Chondrocyte (in vitro differentiated cells): Measurements from ENCODE around the gene MLANA. TPM values are rescaled to one million over a fixed set of nuclear protein-coding genes. Genes with fewer than 3 reads are reported as not detected.

Source experiments
- DNase-seq: peaks from one replicate; pipeline ENCODE4 v3.0.0; 2021; ENCODE audit warnings: mixed read lengths, low spot score
- H3K27ac Mint-ChIP-seq: one replicate; pipeline ENCODE4 v1.8.0; 2021; ENCODE audit warnings: mild to moderate bottlenecking, moderate library complexity, mixed read lengths; ENCODE audit not compliant: unreplicated experiment
- H3K27me3 Mint-ChIP-seq: 2 replicates; pipeline ENCODE4 v1.8.0; 2021; ENCODE audit warnings: low read depth, mixed read lengths
- H3K36me3 Mint-ChIP-seq: 2 replicates; pipeline ENCODE4 v1.8.0; 2021; ENCODE audit warnings: low read depth, mixed read lengths
- H3K4me1 Mint-ChIP-seq: 2 replicates; pipeline ENCODE4 v1.8.0; 2021; ENCODE audit warnings: low read depth, mild to moderate bottlenecking, mixed read lengths
- H3K4me3 Mint-ChIP-seq: one replicate; pipeline ENCODE4 v1.8.0; 2021; ENCODE audit warnings: mild to moderate bottlenecking, moderate library complexity, mixed read lengths; ENCODE audit not compliant: unreplicated experiment
- H3K9me3 Mint-ChIP-seq: 2 replicates; pipeline ENCODE4 v1.8.0; 2021; ENCODE audit warnings: low read depth, mixed read lengths
- total RNA-seq: library from RNA; stranded (reverse); gene quantifications from 3 replicates; pipeline ENCODE4 v1.2.1, GENCODE V29; 2021
- TF ChIP-seq, protein P1 (sequence below): fragments of 200-600 bp; sonication (generic); IDR thresholded peaks from 2 replicates; pipeline ENCODE4 v1.5.0; 2021; ENCODE audit warnings: antibody characterized with exemption, mild to moderate bottlenecking, moderate library complexity

The MLANA gene
- total RNA-seq, 1 donor from 2014 or later = not detected

GRCh38 chr9:5939530-5939929 lies 48.8 kb downstream of the MLANA start:
- Mint-ChIP-seq H3K27me3 (no peaks in the 10 kb centered on the region), H3K4me1 (peaks cover 2% of the 10 kb centered on the region), H3K9me3 (no peaks in the 10 kb centered on the region), H3K36me3 (peaks cover 3% of the 10 kb centered on the region), H3K27ac (no peak overlapping the region), H3K4me3 (no peak overlapping the region)
- TF ChIP-seq, protein P1, sequence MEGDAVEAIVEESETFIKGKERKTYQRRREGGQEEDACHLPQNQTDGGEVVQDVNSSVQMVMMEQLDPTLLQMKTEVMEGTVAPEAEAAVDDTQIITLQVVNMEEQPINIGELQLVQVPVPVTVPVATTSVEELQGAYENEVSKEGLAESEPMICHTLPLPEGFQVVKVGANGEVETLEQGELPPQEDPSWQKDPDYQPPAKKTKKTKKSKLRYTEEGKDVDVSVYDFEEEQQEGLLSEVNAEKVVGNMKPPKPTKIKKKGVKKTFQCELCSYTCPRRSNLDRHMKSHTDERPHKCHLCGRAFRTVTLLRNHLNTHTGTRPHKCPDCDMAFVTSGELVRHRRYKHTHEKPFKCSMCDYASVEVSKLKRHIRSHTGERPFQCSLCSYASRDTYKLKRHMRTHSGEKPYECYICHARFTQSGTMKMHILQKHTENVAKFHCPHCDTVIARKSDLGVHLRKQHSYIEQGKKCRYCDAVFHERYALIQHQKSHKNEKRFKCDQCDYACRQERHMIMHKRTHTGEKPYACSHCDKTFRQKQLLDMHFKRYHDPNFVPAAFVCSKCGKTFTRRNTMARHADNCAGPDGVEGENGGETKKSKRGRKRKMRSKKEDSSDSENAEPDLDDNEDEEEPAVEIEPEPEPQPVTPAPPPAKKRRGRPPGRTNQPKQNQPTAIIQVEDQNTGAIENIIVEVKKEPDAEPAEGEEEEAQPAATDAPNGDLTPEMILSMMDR = no peak
- DNase-seq = no peak

- Mint-ChIP-seq H3K27me3 (no peaks in the 10 kb centered on the region), H3K27ac (no peak overlapping the region), H3K36me3 (peaks cover 3% of the 10 kb centered on the region), H3K4me3 (no peak overlapping the region), H3K4me1 (no peaks in the 10 kb centered on the region), H3K9me3 (no peaks in the 10 kb centered on the region)
- DNase-seq = no peak
- TF ChIP-seq, protein P1 = no peak
These were observed 50.5 kb downstream of the MLANA start for GRCh38 chr9:5941214-5941613.

DNA sequence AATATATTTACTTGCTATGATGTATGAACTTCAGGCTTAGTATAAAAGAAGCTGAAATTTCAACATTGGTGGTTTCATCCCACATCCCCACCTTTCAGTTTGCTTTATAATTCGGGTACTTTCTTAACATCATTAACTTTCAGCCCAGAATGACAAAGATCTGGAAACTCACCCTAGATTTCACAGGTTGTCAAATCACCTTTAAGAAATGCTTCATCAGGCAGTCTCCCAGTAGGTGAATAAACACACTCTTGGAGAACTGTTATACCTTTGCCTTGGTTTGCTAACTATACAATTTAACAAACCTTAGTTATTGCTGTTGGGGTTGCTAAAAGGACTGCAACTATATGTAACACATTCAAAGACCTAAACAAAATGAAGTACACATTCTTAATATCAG lies 54.4 kb downstream of the MLANA start:
- no peak overlapping the region for H3K27ac Mint-ChIP-seq
- peaks cover 1% of the 10 kb centered on the region for H3K36me3 Mint-ChIP-seq
- TF ChIP-seq, protein P1 = no peak
- H3K9me3 Mint-ChIP-seq = no peaks in the 10 kb centered on the region
- peaks cover 2% of the 10 kb centered on the region for H3K4me1 Mint-ChIP-seq
- H3K27me3 Mint-ChIP-seq = no peaks in the 10 kb centered on the region
- H3K4me3 Mint-ChIP-seq = no peak overlapping the region
- DNase-seq = no peak

GRCh38 chr9:5947912-5948311 lies 57.2 kb downstream of the MLANA start:
- TF ChIP-seq, protein P1 = no peak
- Mint-ChIP-seq H3K4me1 (peaks cover 2% of the 10 kb centered on the region), H3K4me3 (no peak overlapping the region), H3K9me3 (no peaks in the 10 kb centered on the region), H3K27me3 (no peaks in the 10 kb centered on the region), H3K27ac (no peak overlapping the region), H3K36me3 (no peaks in the 10 kb centered on the region)
- DNase-seq = no peak

DNA sequence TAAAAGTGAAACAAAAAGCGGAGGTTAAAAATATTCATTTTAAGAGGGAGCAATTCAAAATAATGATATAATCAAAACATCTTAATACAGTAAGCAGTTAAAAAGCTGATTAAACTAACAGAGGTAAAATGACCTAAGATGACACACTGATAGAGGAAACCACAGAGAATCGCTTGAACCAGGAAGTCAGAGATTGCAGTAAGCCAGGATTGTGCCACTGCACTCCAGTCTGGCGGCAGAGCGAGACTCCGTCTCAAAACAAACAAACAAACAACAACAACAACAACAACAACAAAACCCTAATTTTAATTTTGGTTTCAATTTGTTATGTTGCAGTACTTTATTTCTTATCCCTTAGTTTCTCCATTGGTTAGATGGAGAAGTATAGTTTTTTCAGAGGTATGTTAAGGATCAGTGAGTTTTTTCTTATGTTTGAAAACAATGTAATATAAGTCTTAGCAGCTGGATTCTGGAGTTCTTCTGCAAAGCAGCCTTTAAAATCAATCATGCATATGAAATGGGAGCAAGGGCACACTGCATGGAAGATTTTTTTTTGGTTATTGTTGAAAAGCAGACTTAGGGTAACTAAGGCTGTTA lies 58.5 kb downstream of the MLANA start:
- no peak for DNase-seq
- H3K4me1 Mint-ChIP-seq = peaks cover 6% of the 10 kb centered on the region
- no peaks in the 10 kb centered on the region for H3K9me3 Mint-ChIP-seq
- H3K36me3 Mint-ChIP-seq = no peaks in the 10 kb centered on the region
- no peak overlapping the region for H3K27ac Mint-ChIP-seq
- TF ChIP-seq, protein P1 = no peak
- H3K27me3 Mint-ChIP-seq = no peaks in the 10 kb centered on the region
- no peak overlapping the region for H3K4me3 Mint-ChIP-seq
